H1 (cell line): ENCODE data around the gene BAIAP2. TPM values are rescaled to one million over a fixed set of nuclear protein-coding genes. Genes with fewer than 3 reads are reported as not detected.

Experiments used
- CTCF ChIA-PET: fragments of 300-600 bp; sonication (Branson Sonifier 250); formaldehyde crosslinking; loops from one replicate; lab custom pipeline; 2021; ENCODE audit not compliant: partially characterized antibody; lab: Charles Lee
- POLR2A ChIA-PET: fragments of 300-600 bp; sonication (Branson Sonifier 250); formaldehyde crosslinking; loops from one replicate; lab custom pipeline; 2021; ENCODE audit warnings: inconsistent platforms; ENCODE audit not compliant: partially characterized antibody; lab: Charles Lee
- DNase-seq, 2 experiments: peaks; one replicate each; pipeline versions ENCODE4 v3.0.0 to v3.0.0-alpha.2; 2010 to 2022; ENCODE audit warnings: low spot score in 2 of 2, low read depth in 1 of 2, mixed read lengths in 1 of 2
- FAIRE-seq: peaks from 2 replicates; lab custom pipeline; 2011; peaks lifted over from hg19 to GRCh38; lab: Jason Lieb, UNC
- H2AFZ ChIP-seq: 2 replicates; pipeline ENCODE4 v1.8.1; 2012; ENCODE audit warnings: low read length, inconsistent platforms
- H2AK5ac ChIP-seq: 2 replicates; pipeline ENCODE4 v1.6.1; 2013; ENCODE audit warnings: low read depth, low read length
- H2BK120ac ChIP-seq: replicated peaks from 2 replicates; pipeline ENCODE3; 2013; ENCODE audit warnings: low read depth, low read length, inconsistent platforms
- H2BK12ac ChIP-seq: 2 replicates; pipeline ENCODE4 v1.6.1; 2013; ENCODE audit warnings: low read depth, low read length
- H2BK15ac ChIP-seq: 2 replicates; pipeline ENCODE4 v1.6.1; 2013; ENCODE audit warnings: low read length
- H2BK20ac ChIP-seq: 2 replicates; pipeline ENCODE4 v1.6.1; 2013; ENCODE audit warnings: low read length
- H2BK5ac ChIP-seq: 2 replicates; pipeline ENCODE4 v1.6.1; 2013; ENCODE audit warnings: low read depth, low read length
- H3K14ac ChIP-seq: 2 replicates; pipeline ENCODE4 v1.6.1; 2013; ENCODE audit warnings: inconsistent platforms; ENCODE audit not compliant: insufficient read length
- H3K18ac ChIP-seq: 2 replicates; pipeline ENCODE4 v1.6.1; 2013; ENCODE audit warnings: low read length; ENCODE audit errors: extremely low read depth
- H3K23ac ChIP-seq: 2 replicates; pipeline ENCODE4 v1.6.1; 2013; ENCODE audit warnings: inconsistent platforms; ENCODE audit not compliant: insufficient read length
- H3K23me2 ChIP-seq: 2 replicates; pipeline ENCODE4 v1.6.1; 2013; ENCODE audit warnings: low read depth, low read length
- H3K27ac ChIP-seq: 2 replicates; pipeline ENCODE4 v1.6.1; 2011; ENCODE audit warnings: low read depth, low read length, inconsistent platforms
- H3K27me3 ChIP-seq, 4 experiments: replicated peaks in 1 of 4; 1 replicate in 1 of 4; 2 replicates in 3 of 4; pipeline versions ENCODE4 v1.6.1 to v1.8.1; 2011 to 2013; ENCODE audit warnings: low read length in 3 of 4, mild to moderate bottlenecking in 3 of 4, inconsistent platforms in 2 of 4, mixed read lengths in 2 of 4, moderate library complexity in 1 of 4; ENCODE audit not compliant: control insufficient read depth in 3 of 4, insufficient read depth in 3 of 4; ENCODE audit errors: extremely low read depth in 1 of 4
- H3K36me3 ChIP-seq, 4 experiments: 2 replicates each; pipeline versions ENCODE4 v1.6.1 to v1.8.1; 2011 to 2013; ENCODE audit warnings: mild to moderate bottlenecking in 4 of 4, low read length in 3 of 4, moderate library complexity in 2 of 4, control low read depth in 1 of 4, inconsistent platforms in 1 of 4; ENCODE audit not compliant: insufficient read depth in 4 of 4, control insufficient read depth in 2 of 4
- H3K4ac ChIP-seq: replicated peaks from 2 replicates; pipeline ENCODE3; 2013; ENCODE audit warnings: low read length, low read depth, mixed read lengths, inconsistent platforms; ENCODE audit not compliant: insufficient read length
- H3K4me1 ChIP-seq, 4 experiments: replicated peaks in 1 of 4; 1 replicate in 1 of 4; 2 replicates in 3 of 4; pipeline versions ENCODE4 v1.6.1 to v1.8.1; 2011 to 2013; ENCODE audit warnings: low read length in 3 of 4, inconsistent platforms in 2 of 4, mixed read lengths in 1 of 4; ENCODE audit not compliant: insufficient read depth in 4 of 4, control insufficient read depth in 3 of 4
- H3K4me2 ChIP-seq, 2 experiments: 2 replicates each; pipeline versions ENCODE4 v1.6.1 to v1.8.1; 2011 to 2013; ENCODE audit warnings: low read depth in 2 of 2, low read length in 2 of 2, control low read depth in 1 of 2, inconsistent platforms in 1 of 2, mild to moderate bottlenecking in 1 of 2; ENCODE audit not compliant: insufficient read depth in 1 of 2
- H3K4me3 ChIP-seq, 4 experiments: fragments of 200-600, 300-600 bp in 1 of 4; sonication (generic), shearing (Covaris generic), sonication (Bioruptor Twin) in 1 of 4; 2 replicates each; pipeline versions ENCODE4 v1.5.1 to v1.8.1; 2011 to 2016; ENCODE audit warnings: low read length in 4 of 4, low read depth in 3 of 4, control low read depth in 2 of 4, inconsistent platforms in 2 of 4, mild to moderate bottlenecking in 2 of 4, mixed read lengths in 1 of 4, moderate library complexity in 1 of 4; ENCODE audit not compliant: insufficient read depth in 2 of 4; ENCODE audit errors: extremely low read depth in 1 of 4
- H3K56ac ChIP-seq: replicated peaks from 2 replicates; pipeline ENCODE3; 2013; ENCODE audit warnings: low read depth, mild to moderate bottlenecking, mixed read lengths, low read length, inconsistent platforms; ENCODE audit not compliant: insufficient read length
- H3K79me1 ChIP-seq: 2 replicates; pipeline ENCODE4 v1.6.1; 2013; ENCODE audit warnings: low read depth, low read length, control low read depth
- H3K79me2 ChIP-seq, 2 experiments: 2 replicates each; pipeline versions ENCODE4 v1.6.1 to v1.8.1; 2012 to 2013; ENCODE audit warnings: low read length in 2 of 2, mild to moderate bottlenecking in 2 of 2, inconsistent platforms in 1 of 2; ENCODE audit not compliant: insufficient read depth in 2 of 2, control insufficient read depth in 1 of 2
- H3K9ac ChIP-seq, 4 experiments: replicated peaks in 1 of 4; 1 replicate in 1 of 4; 2 replicates in 3 of 4; pipeline versions ENCODE4 v1.6.1 to v1.8.1; 2011 to 2013; ENCODE audit warnings: low read depth in 3 of 4, low read length in 3 of 4, control low read depth in 2 of 4, mild to moderate bottlenecking in 2 of 4, moderate library complexity in 2 of 4, inconsistent platforms in 1 of 4; ENCODE audit errors: extremely low read depth in 1 of 4
- H3K9me3 ChIP-seq, 2 experiments: 2 replicates each; pipeline versions ENCODE4 v1.6.1 to v1.8.1; 2012 to 2013; ENCODE audit warnings: mild to moderate bottlenecking in 2 of 2, moderate library complexity in 2 of 2, control low read depth in 1 of 2, inconsistent platforms in 1 of 2, low read depth in 1 of 2, low read length in 1 of 2, mixed read lengths in 1 of 2; ENCODE audit not compliant: insufficient read depth in 2 of 2
- H4K20me1 ChIP-seq, 2 experiments: replicated peaks in 1 of 2; 2 replicates each; pipeline versions ENCODE3 to v1.8.1; 2011 to 2013; ENCODE audit warnings: inconsistent platforms in 2 of 2, low read length in 2 of 2, mild to moderate bottlenecking in 1 of 2; ENCODE audit not compliant: insufficient read depth in 2 of 2, control insufficient read depth in 1 of 2
- H4K5ac ChIP-seq: 2 replicates; pipeline ENCODE4 v1.6.1; 2013; ENCODE audit warnings: low read length, low read depth, mixed read lengths, inconsistent platforms; ENCODE audit not compliant: insufficient read length
- H4K8ac ChIP-seq: 2 replicates; pipeline ENCODE4 v1.8.0; 2013; ENCODE audit warnings: mild to moderate bottlenecking, moderate library complexity, low read length, inconsistent platforms; ENCODE audit not compliant: insufficient read depth; ENCODE audit errors: extremely low read depth
- H4K91ac ChIP-seq: replicated peaks from 2 replicates; pipeline ENCODE3; 2013; ENCODE audit warnings: low read length, mixed read lengths, inconsistent platforms; ENCODE audit not compliant: insufficient read length
- ASH2L ChIP-seq: fragments of 200-600, 300-600 bp; sonication (generic); IDR thresholded peaks from one replicate; pipeline ENCODE4 v1.7.1; 2017; ENCODE audit warnings: low read length
- CEBPB ChIP-seq: IDR thresholded peaks from 2 replicates; pipeline ENCODE4 v1.6.1; 2012; ENCODE audit warnings: low read depth, low read length
- CREB1 ChIP-seq: IDR thresholded peaks from 2 replicates; pipeline ENCODE4 v1.6.1; 2012; ENCODE audit warnings: inconsistent platforms
- CTCF ChIP-seq, 3 experiments: IDR thresholded peaks; 1 replicate in 2 of 3; 2 replicates in 1 of 3; pipeline versions ENCODE4 v1.5.1 to v1.6.1; 2011; ENCODE audit warnings: low read length in 3 of 3, mild to moderate bottlenecking in 3 of 3, inconsistent platforms in 2 of 3, low read depth in 1 of 3, moderate library complexity in 1 of 3; ENCODE audit not compliant: insufficient read depth in 1 of 3; ENCODE audit errors: control extremely low read depth in 1 of 3
- HDAC6 ChIP-seq: IDR thresholded peaks from one replicate; pipeline ENCODE4 v1.7.1; 2012; ENCODE audit warnings: low read depth, mild to moderate bottlenecking, inconsistent platforms, low read length, moderate library complexity
- POLR2AphosphoS5 ChIP-seq: IDR thresholded peaks from 2 replicates; pipeline ENCODE4 v1.6.1; 2011; ENCODE audit warnings: low read depth, low read length
- POU5F1 ChIP-seq: IDR thresholded peaks from 2 replicates; pipeline ENCODE4 v1.6.1; 2011; ENCODE audit warnings: low read depth, mild to moderate bottlenecking, low read length, moderate library complexity
- RAD21 ChIP-seq, 2 experiments: IDR thresholded peaks in 1 of 2; conservative IDR thresholded peaks in 1 of 2; 2 replicates each; pipeline ENCODE4 v1.6.1; 2011; ENCODE audit warnings: low read depth in 2 of 2, low read length in 2 of 2, improper control_type of control experiment in 1 of 2, inconsistent platforms in 1 of 2, mild to moderate bottlenecking in 1 of 2, moderate library complexity in 1 of 2
- RFX5 ChIP-seq: IDR thresholded peaks from 2 replicates; pipeline ENCODE4 v1.6.1; 2011; ENCODE audit warnings: low read depth, low read length, improper control_type of control experiment, borderline replicate concordance
- SP2 ChIP-seq: IDR thresholded peaks from 2 replicates; pipeline ENCODE4 v1.6.1; 2012; ENCODE audit warnings: mild to moderate bottlenecking, low read length, inconsistent platforms
- TBP ChIP-seq: IDR thresholded peaks from 2 replicates; pipeline ENCODE4 v1.6.1; 2011; ENCODE audit warnings: low read depth, low read length, improper control_type of control experiment
- TEAD4 ChIP-seq: IDR thresholded peaks from 2 replicates; pipeline ENCODE4 v1.6.1; 2012; ENCODE audit warnings: low read depth, low read length, inconsistent platforms, mixed read lengths
- YY1 ChIP-seq: IDR thresholded peaks from 2 replicates; pipeline ENCODE4 v1.6.1; 2011; ENCODE audit warnings: low read depth, mild to moderate bottlenecking, low read length
- WGBS, 2 experiments: shearing (Covaris generic) in 1 of 2; methylation state at CpG; one replicate each; pipeline versions ENCODE4 v1.1.6 to v1.1.7; 2013 to 2015; ENCODE audit warnings: low lambda C conversion rate in 2 of 2, mixed read lengths in 2 of 2, inconsistent platforms in 1 of 2, low coverage in 1 of 2, missing lambda C conversion rate in 1 of 2; ENCODE audit not compliant: insufficient replicate concordance in 2 of 2, insufficient coverage in 1 of 2, insufficient read length in 1 of 2; ENCODE audit errors: extremely low coverage in 1 of 2, missing lambda C conversion rate in 1 of 2; 5-methylcytosine and 5-hydroxymethylcytosine counted together
- polyA plus RNA-seq, 7 experiments: library from polyadenylated mRNA; depleted of rRNA in 3 of 7; stranded (reverse) in 5 of 7; unstranded in 2 of 7; fragments of >200 nt in 5 of 7; fragments of 200-250 nt in 2 of 7; gene quantifications; 1 replicate in 5 of 7; 2 replicates in 1 of 7; 4 replicates in 1 of 7; pipeline versions ENCODE4 v1.2.1 to v1.2.3, GENCODE V29; 2011 to 2013; ENCODE audit warnings: missing spikeins in 2 of 7, mixed read lengths in 2 of 7
- total RNA-seq: library from RNA; stranded (reverse); fragmentation: NEBNext Ultra II Directional; extraction: Animal tissue kit (Norgen Biotek cat#: 25700); gene quantifications from 2 replicates; pipeline ENCODE4 v1.2.1, GENCODE V29; 2021

BAIAP2 gene
- total and polyA plus RNA-seq, 2 of the 8 experiments (the other 6 are each of a cell fraction or from before 2014, with no cell fraction given): 10.0 to 22.8 TPM

- no peak overlapping the region for H2BK120ac ChIP-seq
- no peak overlapping the region for H2AFZ ChIP-seq
- ChIA-PET CTCF (interaction anchor here (0.5 to 3.8 kb wide), 35 partner anchors 8 to 1176 kb away, joined by 3 to 45 read pairs (median 4); no protein-coding TSS in a partner anchor), POLR2A (interaction anchor here (0.6 to 1.6 kb wide), 5 partner anchors 10 to 105 kb away, joined by 3 to 4 read pairs (median 4); no protein-coding TSS in a partner anchor)
- H3K4me3 ChIP-seq: no peak overlapping the region
- no peaks in the 10 kb centered on the region for H3K79me1 ChIP-seq
- 91% methylated on average over 12 of the region's 12 CpGs; no CpG with 5 or more reads in 1 of the 2 experiments for WGBS, 2 experiments
- FAIRE-seq: no peak
- H3K27ac ChIP-seq: no peak overlapping the region
- peaks cover 0 to 2% of the 10 kb centered on the region in 2 experiments for H4K20me1 ChIP-seq
- H2BK12ac ChIP-seq: no peak overlapping the region
- H3K79me2 ChIP-seq: no peaks in the 10 kb centered on the region
- no peak overlapping the region for H2BK15ac ChIP-seq
- H3K18ac ChIP-seq: no peak overlapping the region
- H3K4ac ChIP-seq: no peak overlapping the region
- H3K14ac ChIP-seq: no peak overlapping the region
- no peak for DNase-seq
- no peaks in the 10 kb centered on the region for H3K36me3 ChIP-seq
- no peak overlapping the region for H4K8ac ChIP-seq
- no peak overlapping the region for H3K9ac ChIP-seq
- H3K23me2 ChIP-seq: no peaks in the 10 kb centered on the region
- no peak overlapping the region for H3K23ac ChIP-seq
- H2AK5ac ChIP-seq: no peak overlapping the region
- H4K91ac ChIP-seq: no peak overlapping the region
- H4K5ac ChIP-seq: no peak overlapping the region
- no peak overlapping the region for H3K4me2 ChIP-seq
- no peaks in the 10 kb centered on the region for H3K27me3 ChIP-seq
- no peak overlapping the region for H2BK20ac ChIP-seq
- H3K4me1 ChIP-seq: peaks cover 0 to 3% (median 0%) of the 10 kb centered on the region in 4 experiments; a peak in 3 of 7 replicates
- no peak overlapping the region for H2BK5ac ChIP-seq
- no peaks in the 10 kb centered on the region for H3K9me3 ChIP-seq
- no peak overlapping the region for H3K56ac ChIP-seq
- TF ChIP-seq YY1 (no peak), RFX5 (no peak), POLR2AphosphoS5 (no peak), SP2 (no peak), ASH2L (no peak), TEAD4 (no peak), CREB1 (no peak), CTCF (IDR thresholded peaks at IDR 0.05; ENCODE audit: control extremely low read depth in 1 of 3, insufficient read depth in 1 of 3, low read depth in 1 of 3, low read length in 3 of 3) (no peak), TBP (no peak), CEBPB (no peak), POU5F1 (no peak), RAD21 (IDR thresholded peaks at IDR 0.05 in 1 of 2, conservative IDR thresholded peaks at IDR 0.05 in 1 of 2; ENCODE audit: low read depth in 2 of 2, low read length in 2 of 2) (no peak), HDAC6 (no peak)
Measured at GRCh38 chr17:81102352-81102751, 67.4 kb downstream of the BAIAP2 start.
